Small intestine (tissue), 7 donors: Measurements from ENCODE around the gene PEG3. TPM values are rescaled to one million over a fixed set of nuclear protein-coding genes. Genes with fewer than 3 reads are reported as not detected.

ENCODE experiments used
- DNase-seq, 2 donors: peaks; one replicate each; pipeline versions ENCODE4 v3.0.0 to v3.0.0-alpha.2; 2013
- FAIRE-seq: peaks from 2 replicates; lab custom pipeline; 2012; peaks lifted over from hg19 to GRCh38; lab: Jason Lieb, UNC
- H3K27ac ChIP-seq, 3 donors: one replicate each; pipeline ENCODE4 v1.5.1; 2013; ENCODE audit warnings: low read length in 2 of 3, mild to moderate bottlenecking in 2 of 3, control low read depth in 1 of 3, inconsistent platforms in 1 of 3, low read depth in 1 of 3, moderate library complexity in 1 of 3
- H3K27me3 ChIP-seq, 3 donors: one replicate each; pipeline ENCODE4 v1.6.1; 2013; ENCODE audit warnings: low read length in 3 of 3, inconsistent platforms in 1 of 3; ENCODE audit not compliant: control insufficient read depth in 3 of 3, insufficient read depth in 3 of 3
- H3K36me3 ChIP-seq, 3 donors: one replicate each; pipeline ENCODE4 v1.6.1; 2013; ENCODE audit warnings: low read length in 3 of 3, inconsistent platforms in 1 of 3, low read depth in 1 of 3, mild to moderate bottlenecking in 1 of 3, moderate library complexity in 1 of 3; ENCODE audit not compliant: control insufficient read depth in 3 of 3, insufficient read depth in 2 of 3
- H3K4me1 ChIP-seq, 3 donors: one replicate each; pipeline ENCODE4 v1.6.1; 2013; ENCODE audit warnings: low read length in 2 of 3, inconsistent platforms in 1 of 3, low read depth in 1 of 3, mild to moderate bottlenecking in 1 of 3, moderate library complexity in 1 of 3; ENCODE audit not compliant: control insufficient read depth in 3 of 3, insufficient read depth in 2 of 3
- H3K4me3 ChIP-seq, 3 donors: one replicate each; pipeline ENCODE4 v1.5.1; 2013; ENCODE audit warnings: low read length in 3 of 3, control low read depth in 1 of 3, inconsistent platforms in 1 of 3, low read depth in 1 of 3, mild to moderate bottlenecking in 1 of 3, moderate library complexity in 1 of 3
- H3K9me3 ChIP-seq, 2 donors: one replicate each; pipeline ENCODE4 v1.6.1; 2013; ENCODE audit warnings: low read depth in 1 of 2, low read length in 1 of 2; ENCODE audit not compliant: control insufficient read depth in 2 of 2, insufficient read depth in 1 of 2
- WGBS, 3 donors: extraction: QIAGEN DNeasy Blood & Tissue Kit; methylation state at CpG; one replicate each; pipeline ENCODE4 v1.1.7; 2013; 5-methylcytosine and 5-hydroxymethylcytosine counted together
- polyA plus RNA-seq, 4 donors: library from polyadenylated mRNA; stranded (reverse) in 3 of 4; unstranded in 1 of 4; fragments of 200-250 nt in 3 of 4; fragments of 120-200 nt in 1 of 4; gene quantifications; one replicate each; pipeline versions ENCODE4 v1.2.1 to v1.2.3, GENCODE V29; 2013
- donor health status: healthy with polysubstance abuse.
- donor health status: control.
- donor health status: control.
- donor health status: Bipolar disorder and iron deficiency.
- donor health status: healthy.

Gene PEG3
- polyA plus RNA-seq, 4 donors, result 0.27 to 5.9 (median 2.2) TPM; not detected in 1

- WGBS, 3 donors, result 77 to 85% (median 82%) methylated on average over 7 of the region's 7 CpGs
- Histone ChIP-seq H3K36me3 (peaks cover 0 to 2% (median 0%) of the 10 kb centered on the region in 3 donors), H3K27ac (no peak overlapping the region), H3K9me3 (no peaks in the 10 kb centered on the region), H3K27me3 (no peaks in the 10 kb centered on the region), H3K4me1 (no peaks in the 10 kb centered on the region), H3K4me3 (no peak overlapping the region)
- FAIRE-seq, result no peak
- DNase-seq, result no peak
Measured at GRCh38 chr19:56814656-56815055, 25.9 kb downstream of the PEG3 start.

- no peaks in the 10 kb centered on the region for H3K4me1 ChIP-seq
- H3K36me3 ChIP-seq, result peaks cover 0 to 2% (median 0%) of the 10 kb centered on the region in 3 donors
- H3K4me3 ChIP-seq, result no peak overlapping the region
- no peak overlapping the region for H3K27ac ChIP-seq
- H3K9me3 ChIP-seq, result peaks cover 0 to 1% of the 10 kb centered on the region in 2 donors
- WGBS, 3 donors, result 69 to 88% (median 86%) methylated on average over 5 of the region's 5 CpGs
- FAIRE-seq, result no peak
- no peaks in the 10 kb centered on the region for H3K27me3 ChIP-seq
- DNase-seq, result no peak
Measured at GRCh38 chr19:56813531-56813930, 27.0 kb downstream of the PEG3 start.

DNA sequence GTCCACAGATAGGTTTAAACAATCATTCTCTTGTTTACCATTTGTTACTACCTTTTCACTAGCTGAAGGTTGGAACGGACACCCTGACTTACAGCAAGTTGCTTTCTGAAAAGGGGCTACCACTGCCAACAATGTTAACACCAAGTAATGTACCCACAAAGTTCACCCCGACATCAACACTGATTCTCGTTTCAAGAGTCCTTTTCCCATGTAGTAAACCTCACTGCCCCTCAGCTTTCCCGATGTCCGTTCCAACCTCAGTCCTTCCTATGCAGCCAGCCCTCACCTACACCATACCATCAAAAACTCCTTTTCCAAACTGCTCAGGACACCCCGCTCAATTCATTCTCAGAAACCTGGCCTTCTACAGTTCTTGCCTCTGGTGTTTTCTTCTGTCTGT, 29.0 kb downstream of the PEG3 start:
- no peak for FAIRE-seq

GRCh38 chr19:56810260-56810659, 30.3 kb downstream of the PEG3 start:
- FAIRE-seq, result no peak
- no peak for DNase-seq

More for the DNA sequence above, 29.0 kb downstream of the PEG3 start:
- DNase-seq, result no peak
- H3K9me3 ChIP-seq, result peaks cover 0 to 1% of the 10 kb centered on the region in 2 donors
- no peaks in the 10 kb centered on the region for H3K27me3 ChIP-seq
- WGBS, 3 donors, result 55 to 84% (median 69%) methylated on average over 6 of the region's 6 CpGs
- peaks cover 0 to 2% (median 0%) of the 10 kb centered on the region in 3 donors for H3K36me3 ChIP-seq
- H3K27ac ChIP-seq, result no peak overlapping the region
- H3K4me1 ChIP-seq, result no peaks in the 10 kb centered on the region
- no peak overlapping the region for H3K4me3 ChIP-seq

DNA sequence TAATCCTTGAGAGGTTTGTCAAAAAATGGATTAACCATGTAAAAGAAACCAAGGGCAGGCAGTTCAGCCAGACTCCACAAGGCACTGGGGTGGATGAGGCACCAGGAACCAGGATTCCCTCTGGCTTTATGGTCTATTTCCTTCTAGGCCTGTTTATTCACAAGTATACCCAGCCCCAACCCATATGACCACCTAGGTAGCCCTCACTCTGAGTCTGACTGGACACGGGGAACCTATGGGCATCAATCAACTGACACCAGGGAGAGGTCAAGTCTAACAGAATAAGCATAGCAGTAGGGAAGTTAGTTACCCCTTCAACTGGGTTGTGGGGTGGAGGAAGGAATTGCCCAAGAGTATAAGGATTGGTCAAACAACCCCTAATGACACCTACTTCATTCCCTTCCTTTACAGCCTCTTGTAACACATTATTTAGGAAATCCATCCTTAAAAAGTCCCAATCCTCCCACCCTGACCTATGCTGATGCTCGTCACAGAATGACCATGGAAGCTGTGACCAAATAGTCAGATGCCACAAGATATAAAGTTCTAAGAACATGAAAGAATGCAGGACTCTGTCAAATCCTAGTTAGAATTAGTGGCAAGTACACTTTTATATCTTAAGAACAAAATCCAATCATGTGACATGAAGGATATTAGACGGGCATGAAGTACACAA, 31.7 kb downstream of the PEG3 start:
- Histone ChIP-seq H3K9me3 (peaks cover 6 to 7% of the 10 kb centered on the region in 2 donors), H3K4me3 (no peak overlapping the region), H3K27me3 (no peaks in the 10 kb centered on the region), H3K27ac (no peak overlapping the region), H3K4me1 (no peaks in the 10 kb centered on the region), H3K36me3 (no peaks in the 10 kb centered on the region)
- FAIRE-seq (no peak), DNase-seq (no peak)
- WGBS, 3 donors, result 78 to 86% (median 82%) methylated on average over 3 of the region's 3 CpGs

More at GRCh38 chr19:56810260-56810659, 30.3 kb downstream of the PEG3 start:
- Histone ChIP-seq H3K27ac (no peak overlapping the region), H3K9me3 (peaks cover 0 to 1% of the 10 kb centered on the region in 2 donors), H3K36me3 (peaks cover 0 to 2% (median 0%) of the 10 kb centered on the region in 3 donors), H3K4me1 (no peaks in the 10 kb centered on the region), H3K4me3 (no peak overlapping the region), H3K27me3 (no peaks in the 10 kb centered on the region)
- WGBS, 3 donors, result 88 to 91% (median 90%) methylated on average over 1 of the region's 1 CpG

DNA sequence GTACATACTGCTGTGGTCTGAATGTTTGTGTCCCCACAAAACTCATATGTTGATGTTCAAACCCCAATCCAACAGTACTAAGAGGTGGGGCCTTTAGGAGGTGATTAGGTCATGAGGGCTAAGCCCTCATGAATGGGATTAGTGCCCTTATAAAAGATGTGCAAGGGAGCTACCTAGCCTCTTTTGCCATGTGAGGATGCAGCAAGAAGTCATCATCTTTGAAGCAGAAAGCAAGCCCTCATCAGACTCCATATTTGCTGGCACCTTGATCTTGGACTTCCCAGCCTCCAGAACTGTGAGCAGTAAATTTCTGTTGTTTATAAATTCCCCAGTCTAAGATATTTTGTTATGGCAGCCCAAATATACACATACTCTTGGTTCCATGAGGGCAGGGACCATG, 33.9 kb downstream of the PEG3 start:
- H3K27ac ChIP-seq, result no peak overlapping the region
- no peak overlapping the region for H3K4me3 ChIP-seq
- H3K9me3 ChIP-seq, result peaks cover 7 to 20% of the 10 kb centered on the region in 2 donors
- no peaks in the 10 kb centered on the region for H3K4me1 ChIP-seq
- H3K27me3 ChIP-seq, result no peaks in the 10 kb centered on the region
- no peaks in the 10 kb centered on the region for H3K36me3 ChIP-seq
- FAIRE-seq (no peak), DNase-seq (no peak)

Other genes with a start within 250 kb of the PEG3 start
- gene ZNF71, start 245.4 kb downstream of the PEG3 start, polyA plus RNA-seq, result 1 to 10 TPM; 1.4 to 3.7 (median 2.5) TPM
- gene SMIM17, start 197.6 kb downstream of the PEG3 start, polyA plus RNA-seq, result under 1 TPM in 2 of 4 donors, not detected in 2; 0.09 to 0.55 TPM
- 1 to 10 TPM in 1 of 4 donors, under 1 TPM in 1, not detected in 2; 0.76 to 2.5 TPM for gene ZNF835, start 169.0 kb downstream of the PEG3 start, polyA plus RNA-seq
- under 1 TPM in 1 of 4 donors, not detected in 3; 0.30 TPM for gene ZIM2, start within 50 bp of the PEG3 start, polyA plus RNA-seq